K562 (cell line): ENCODE data around the gene DSE.

Source experiments
- CBFB ChIP-seq: sonication (generic); formaldehyde crosslinking; IDR thresholded peaks from 2 replicates; pipeline ENCODE4 v1.4.0; 2020; ENCODE audit warnings: mild to moderate bottlenecking, missing genetic modification reagents
- NFE2 ChIP-seq: IDR thresholded peaks from 2 replicates; pipeline ENCODE4 v1.6.1; 2014; ENCODE audit warnings: antibody characterized with exemption, low read depth
- POLR2A ChIP-seq: fragments of 450-650 bp; conservative IDR thresholded peaks from 2 replicates; pipeline ENCODE4 v1.6.1; 2016
- SRSF1 ChIP-seq: fragments of 200-400 bp; formaldehyde crosslinking; IDR thresholded peaks from 2 replicates; pipeline ENCODE4 v1.6.1; 2017; ENCODE audit warnings: mild to moderate bottlenecking, low read depth, low read length, moderate library complexity
- ZNF512 ChIP-seq: IDR thresholded peaks from 2 replicates; pipeline ENCODE4 v1.6.1; 2016; ENCODE audit warnings: missing genetic modification characterization, missing compliant biosample characterization

DNA sequence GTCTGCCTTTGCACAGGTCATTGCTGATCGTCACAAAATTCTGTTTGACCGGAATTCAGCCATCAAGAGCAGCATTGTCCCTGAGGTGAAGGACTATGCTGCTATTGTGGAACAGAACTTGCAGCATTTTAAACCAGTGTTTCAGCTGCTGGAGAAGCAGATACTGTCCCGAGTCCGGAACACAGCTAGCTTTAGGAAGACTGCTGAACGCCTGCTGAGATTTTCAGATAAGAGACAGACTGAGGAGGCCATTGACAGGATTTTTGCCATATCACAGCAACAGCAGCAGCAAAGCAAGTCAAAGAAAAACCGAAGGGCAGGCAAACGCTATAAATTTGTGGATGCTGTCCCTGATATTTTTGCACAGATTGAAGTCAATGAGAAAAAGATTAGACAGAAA, 65.8 kb downstream of the DSE start:
- no peak for TF ChIP-seq CBFB (CRISPR knock-in tag)
- TF ChIP-seq ZNF512 (tag) = no peak
- TF ChIP-seq SRSF1 = no peak
- TF ChIP-seq POLR2A = no peak
- TF ChIP-seq NFE2 = no peak
